ENCODE results near the gene CFAP206.

CFAP206 gene

GRCh38 chr6:87373377-87373776, 34.4 kb upstream of the CFAP206 start:
- peaks cover 5% of the 10 kb centered on the region for H3K9me3 ChIP-seq (ENCODE audit: insufficient read depth, low read depth, low read length)
- no peak overlapping the region for H3K4me2 ChIP-seq (ENCODE audit: low read length)
- H4K91ac ChIP-seq (ENCODE audit: low read depth, low read length): no peak overlapping the region
- H3K14ac ChIP-seq (ENCODE audit: low read length): no peak overlapping the region
- no CpG with 5 or more reads among the region's 2 CpGs for WGBS (ENCODE audit: extremely low coverage, insufficient coverage, insufficient read length)
- H2BK12ac ChIP-seq (ENCODE audit: low read length): no peak overlapping the region
- no peak overlapping the region for H4K8ac ChIP-seq (ENCODE audit: low read depth, low read length)
- no peak overlapping the region for H3K4ac ChIP-seq (ENCODE audit: low read depth, low read length)
- H3K4me1 ChIP-seq (ENCODE audit: control insufficient read depth in 1 of 2, insufficient read depth in 2 of 2, low read length in 2 of 2): no peaks in the 10 kb centered on the region
- H3K4me3 ChIP-seq (ENCODE audit: low read depth, low read length): no peak overlapping the region
- H2AK5ac ChIP-seq (ENCODE audit: low read length): no peak overlapping the region
- no peaks in the 10 kb centered on the region for H3K79me1 ChIP-seq (ENCODE audit: low read length)
- DNase-seq: no peak
- H3K18ac ChIP-seq (ENCODE audit: low read length): no peak overlapping the region
- H3K23ac ChIP-seq (ENCODE audit: low read length): no peak overlapping the region
- no peak overlapping the region for H2BK5ac ChIP-seq (ENCODE audit: low read depth, low read length, poor library complexity)
- no peaks in the 10 kb centered on the region for H3K36me3 ChIP-seq (ENCODE audit: control insufficient read depth in 1 of 2, insufficient read depth in 2 of 2, low read length in 2 of 2)
- no peak overlapping the region for H2AFZ ChIP-seq (ENCODE audit: insufficient read depth, low read length, poor library complexity)
- H2BK120ac ChIP-seq (ENCODE audit: insufficient read depth, low read length, poor library complexity): no peak overlapping the region
- no peak overlapping the region for H4K12ac ChIP-seq (ENCODE audit: low read depth, low read length)
- H3K9ac ChIP-seq (ENCODE audit: low read length): no peak overlapping the region
- no peaks in the 10 kb centered on the region for H3K27me3 ChIP-seq (ENCODE audit: insufficient read depth, low read length)
- no peak overlapping the region for H3K27ac ChIP-seq (ENCODE audit: low read depth, low read length)
- H3K79me2 ChIP-seq (ENCODE audit: control insufficient read depth, insufficient read depth, low read length, poor library complexity): no peaks in the 10 kb centered on the region

GRCh38 chr6:87375315-87375714, 32.5 kb upstream of the CFAP206 start:
- no peak overlapping the region for H3K9ac ChIP-seq (ENCODE audit: low read length)
- H3K9me3 ChIP-seq (ENCODE audit: insufficient read depth, low read depth, low read length): no peaks in the 10 kb centered on the region
- H4K91ac ChIP-seq (ENCODE audit: low read depth, low read length): no peak overlapping the region
- H2BK5ac ChIP-seq (ENCODE audit: low read depth, low read length, poor library complexity): no peak overlapping the region
- no peaks in the 10 kb centered on the region for H3K27me3 ChIP-seq (ENCODE audit: insufficient read depth, low read length)
- no peak overlapping the region for H2AFZ ChIP-seq (ENCODE audit: insufficient read depth, low read length, poor library complexity)
- no peaks in the 10 kb centered on the region for H3K4me1 ChIP-seq (ENCODE audit: control insufficient read depth in 1 of 2, insufficient read depth in 2 of 2, low read length in 2 of 2)
- no peak overlapping the region for H3K4ac ChIP-seq (ENCODE audit: low read depth, low read length)
- no peak overlapping the region for H2BK12ac ChIP-seq (ENCODE audit: low read length)
- H3K27ac ChIP-seq (ENCODE audit: low read depth, low read length): no peak overlapping the region
- H3K4me3 ChIP-seq (ENCODE audit: low read depth, low read length): no peak overlapping the region
- H3K36me3 ChIP-seq (ENCODE audit: control insufficient read depth in 1 of 2, insufficient read depth in 2 of 2, low read length in 2 of 2): no peaks in the 10 kb centered on the region
- H3K4me2 ChIP-seq (ENCODE audit: low read length): no peak overlapping the region
- no peak overlapping the region for H3K14ac ChIP-seq (ENCODE audit: low read length)
- no peak overlapping the region for H4K12ac ChIP-seq (ENCODE audit: low read depth, low read length)
- DNase-seq: no peak
- H3K23ac ChIP-seq (ENCODE audit: low read length): no peak overlapping the region
- no peaks in the 10 kb centered on the region for H3K79me2 ChIP-seq (ENCODE audit: control insufficient read depth, insufficient read depth, low read length, poor library complexity)
- no peak overlapping the region for H2AK5ac ChIP-seq (ENCODE audit: low read length)
- WGBS (ENCODE audit: extremely low coverage, insufficient coverage, insufficient read length): no CpG with 5 or more reads among the region's 2 CpGs
- H4K8ac ChIP-seq (ENCODE audit: low read depth, low read length): no peak overlapping the region
- H3K18ac ChIP-seq (ENCODE audit: low read length): no peak overlapping the region
- H3K79me1 ChIP-seq (ENCODE audit: low read length): no peaks in the 10 kb centered on the region
- no peak overlapping the region for H2BK120ac ChIP-seq (ENCODE audit: insufficient read depth, low read length, poor library complexity)

- Histone ChIP-seq H4K8ac (ENCODE audit: low read depth, low read length) (no peak overlapping the region), H3K9me3 (ENCODE audit: insufficient read depth, low read depth, low read length) (no peaks in the 10 kb centered on the region), H3K4ac (ENCODE audit: low read depth, low read length) (no peak overlapping the region), H2AK5ac (ENCODE audit: low read length) (no peak overlapping the region), H3K4me1 (ENCODE audit: control insufficient read depth in 1 of 2, insufficient read depth in 2 of 2, low read length in 2 of 2) (no peaks in the 10 kb centered on the region), H3K14ac (ENCODE audit: low read length) (no peak overlapping the region), H3K9ac (ENCODE audit: low read length) (no peak overlapping the region), H3K79me1 (ENCODE audit: low read length) (no peaks in the 10 kb centered on the region), H2AFZ (ENCODE audit: insufficient read depth, low read length, poor library complexity) (no peak overlapping the region), H2BK5ac (ENCODE audit: low read depth, low read length, poor library complexity) (no peak overlapping the region), H4K12ac (ENCODE audit: low read depth, low read length) (no peak overlapping the region), H2BK120ac (ENCODE audit: insufficient read depth, low read length, poor library complexity) (no peak overlapping the region), H4K91ac (ENCODE audit: low read depth, low read length) (no peak overlapping the region), H3K36me3 (ENCODE audit: control insufficient read depth in 1 of 2, insufficient read depth in 2 of 2, low read length in 2 of 2) (no peaks in the 10 kb centered on the region), H3K27ac (ENCODE audit: low read depth, low read length) (no peak overlapping the region), H3K4me2 (ENCODE audit: low read length) (no peak overlapping the region), H3K18ac (ENCODE audit: low read length) (no peak overlapping the region), H2BK12ac (ENCODE audit: low read length) (no peak overlapping the region), H3K79me2 (ENCODE audit: control insufficient read depth, insufficient read depth, low read length, poor library complexity) (no peaks in the 10 kb centered on the region), H3K4me3 (ENCODE audit: low read depth, low read length) (no peak overlapping the region), H3K27me3 (ENCODE audit: insufficient read depth, low read length) (no peaks in the 10 kb centered on the region), H3K23ac (ENCODE audit: low read length) (no peak overlapping the region)
- no CpG with 5 or more reads among the region's 2 CpGs for WGBS (ENCODE audit: extremely low coverage, insufficient coverage, insufficient read length)
- no peak for DNase-seq
Measured at GRCh38 chr6:87376643-87377042, 31.1 kb upstream of the CFAP206 start.

- H2BK5ac ChIP-seq (ENCODE audit: low read depth, low read length, poor library complexity): no peak overlapping the region
- no peaks in the 10 kb centered on the region for H3K27me3 ChIP-seq (ENCODE audit: insufficient read depth, low read length)
- no peak overlapping the region for H2BK120ac ChIP-seq (ENCODE audit: insufficient read depth, low read length, poor library complexity)
- no peaks in the 10 kb centered on the region for H3K4me1 ChIP-seq (ENCODE audit: control insufficient read depth in 1 of 2, insufficient read depth in 2 of 2, low read length in 2 of 2)
- no peak overlapping the region for H2BK12ac ChIP-seq (ENCODE audit: low read length)
- H3K23ac ChIP-seq (ENCODE audit: low read length): no peak overlapping the region
- H3K27ac ChIP-seq (ENCODE audit: low read depth, low read length): no peak overlapping the region
- H3K4me3 ChIP-seq (ENCODE audit: low read depth, low read length): no peak overlapping the region
- no peaks in the 10 kb centered on the region for H3K79me1 ChIP-seq (ENCODE audit: low read length)
- H3K14ac ChIP-seq (ENCODE audit: low read length): no peak overlapping the region
- no peak overlapping the region for H4K12ac ChIP-seq (ENCODE audit: low read depth, low read length)
- H4K91ac ChIP-seq (ENCODE audit: low read depth, low read length): no peak overlapping the region
- H2AFZ ChIP-seq (ENCODE audit: insufficient read depth, low read length, poor library complexity): no peak overlapping the region
- H3K9me3 ChIP-seq (ENCODE audit: insufficient read depth, low read depth, low read length): no peaks in the 10 kb centered on the region
- H4K8ac ChIP-seq (ENCODE audit: low read depth, low read length): no peak overlapping the region
- H3K18ac ChIP-seq (ENCODE audit: low read length): no peak overlapping the region
- H3K4me2 ChIP-seq (ENCODE audit: low read length): no peak overlapping the region
- H3K9ac ChIP-seq (ENCODE audit: low read length): no peak overlapping the region
- no peak overlapping the region for H2AK5ac ChIP-seq (ENCODE audit: low read length)
- no CpG with 5 or more reads among the region's 4 CpGs for WGBS (ENCODE audit: extremely low coverage, insufficient coverage, insufficient read length)
- no peaks in the 10 kb centered on the region for H3K79me2 ChIP-seq (ENCODE audit: control insufficient read depth, insufficient read depth, low read length, poor library complexity)
- no peak overlapping the region for H3K4ac ChIP-seq (ENCODE audit: low read depth, low read length)
- DNase-seq: no peak
- H3K36me3 ChIP-seq (ENCODE audit: control insufficient read depth in 1 of 2, insufficient read depth in 2 of 2, low read length in 2 of 2): peaks cover 0 to 1% of the 10 kb centered on the region in 2 experiments
Measured at GRCh38 chr6:87378947-87379346, 28.8 kb upstream of the CFAP206 start.
